AG20443 (cell line): Measurements from ENCODE around the gene DVL1.

Experiments
- DNase-seq: peaks from one replicate; pipeline ENCODE4 v3.0.0; 2012; ENCODE audit warnings: low spot score, mixed read lengths

Gene DVL1

DNA sequence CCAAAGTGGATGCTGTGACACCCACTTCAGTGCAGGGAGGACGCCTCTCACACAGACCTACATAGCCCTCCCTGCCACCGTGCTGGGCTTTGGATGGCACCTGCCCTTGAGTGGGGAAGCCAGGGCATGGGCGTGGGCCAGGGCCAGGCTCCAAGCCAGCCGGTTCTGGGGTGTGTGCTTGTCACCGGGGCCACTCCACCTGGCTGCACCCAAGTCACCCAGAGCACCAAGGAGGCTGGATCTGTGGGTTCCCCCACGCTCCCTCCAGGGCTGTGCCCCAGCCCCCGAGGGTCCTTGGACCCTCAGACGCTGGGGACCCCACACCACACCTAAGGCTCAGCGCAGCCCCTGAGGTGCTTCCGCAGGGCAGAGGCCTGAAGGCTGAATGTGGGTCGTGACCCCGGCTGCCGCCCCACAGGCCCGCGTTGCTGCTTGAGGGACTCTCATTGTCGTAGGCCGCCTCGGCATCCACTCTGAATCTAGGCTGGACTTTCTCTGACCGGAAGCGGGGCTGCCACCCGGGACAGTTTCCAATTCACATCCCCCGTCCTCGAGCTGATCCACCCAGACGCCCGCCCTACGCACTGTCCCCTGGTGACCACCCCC lies 7.7 kb upstream of the DVL1 start:
- DNase-seq = no peak

DNA sequence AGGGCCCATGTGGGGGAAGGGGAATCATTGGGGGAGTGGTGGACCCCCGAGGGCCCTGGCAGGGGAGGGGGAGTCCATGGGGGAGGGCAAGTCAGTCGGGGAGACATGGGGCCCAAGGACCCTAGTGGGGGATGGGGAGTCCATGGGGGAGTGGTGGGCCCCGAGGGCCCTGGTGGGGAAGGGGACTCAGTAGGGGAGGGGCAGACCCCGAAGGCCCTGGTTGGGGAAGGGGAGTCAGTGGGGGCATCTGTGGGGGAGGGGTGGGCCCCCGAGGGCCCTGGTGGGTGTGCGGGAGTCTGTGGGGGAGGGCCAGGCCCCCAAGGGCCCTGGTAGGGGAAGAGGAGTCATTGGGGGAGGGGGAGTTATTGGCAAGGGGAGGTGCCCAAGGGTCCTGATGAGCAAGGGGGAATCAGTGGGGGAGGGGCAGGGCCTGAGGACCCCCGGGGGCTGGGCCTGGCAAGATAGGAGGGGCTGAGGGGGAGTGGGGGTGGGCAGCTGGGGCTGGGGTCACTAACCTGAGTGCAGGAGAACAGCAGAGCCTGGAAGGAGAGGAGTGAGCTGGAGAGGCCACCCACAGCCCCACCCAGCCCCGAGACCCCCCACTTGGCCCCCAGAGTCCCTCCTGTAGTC lies 7.1 kb upstream of the DVL1 start:
- DNase-seq = no peak

DNA sequence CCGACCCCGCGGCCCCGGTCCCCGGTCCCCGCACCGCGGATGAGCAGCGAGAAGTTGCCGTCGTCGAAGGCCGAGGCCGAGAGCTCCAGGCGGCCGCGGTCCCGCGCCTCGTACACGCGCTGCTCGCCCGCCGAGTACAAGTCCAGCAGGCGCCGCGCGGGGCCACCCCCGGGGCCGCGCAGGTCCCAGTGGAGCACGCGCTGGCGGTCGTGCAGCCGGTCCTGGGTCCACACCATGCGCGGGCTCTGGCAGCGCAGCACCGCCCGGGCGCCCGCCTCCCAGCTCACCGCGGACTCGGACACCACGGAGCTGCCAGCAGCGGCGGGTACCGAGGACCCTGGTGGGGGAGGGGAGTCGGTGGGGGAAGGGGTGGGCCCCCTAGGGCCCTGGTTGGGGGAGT lies 6.2 kb upstream of the DVL1 start:
- DNase-seq = peak; percentile 35

DNA sequence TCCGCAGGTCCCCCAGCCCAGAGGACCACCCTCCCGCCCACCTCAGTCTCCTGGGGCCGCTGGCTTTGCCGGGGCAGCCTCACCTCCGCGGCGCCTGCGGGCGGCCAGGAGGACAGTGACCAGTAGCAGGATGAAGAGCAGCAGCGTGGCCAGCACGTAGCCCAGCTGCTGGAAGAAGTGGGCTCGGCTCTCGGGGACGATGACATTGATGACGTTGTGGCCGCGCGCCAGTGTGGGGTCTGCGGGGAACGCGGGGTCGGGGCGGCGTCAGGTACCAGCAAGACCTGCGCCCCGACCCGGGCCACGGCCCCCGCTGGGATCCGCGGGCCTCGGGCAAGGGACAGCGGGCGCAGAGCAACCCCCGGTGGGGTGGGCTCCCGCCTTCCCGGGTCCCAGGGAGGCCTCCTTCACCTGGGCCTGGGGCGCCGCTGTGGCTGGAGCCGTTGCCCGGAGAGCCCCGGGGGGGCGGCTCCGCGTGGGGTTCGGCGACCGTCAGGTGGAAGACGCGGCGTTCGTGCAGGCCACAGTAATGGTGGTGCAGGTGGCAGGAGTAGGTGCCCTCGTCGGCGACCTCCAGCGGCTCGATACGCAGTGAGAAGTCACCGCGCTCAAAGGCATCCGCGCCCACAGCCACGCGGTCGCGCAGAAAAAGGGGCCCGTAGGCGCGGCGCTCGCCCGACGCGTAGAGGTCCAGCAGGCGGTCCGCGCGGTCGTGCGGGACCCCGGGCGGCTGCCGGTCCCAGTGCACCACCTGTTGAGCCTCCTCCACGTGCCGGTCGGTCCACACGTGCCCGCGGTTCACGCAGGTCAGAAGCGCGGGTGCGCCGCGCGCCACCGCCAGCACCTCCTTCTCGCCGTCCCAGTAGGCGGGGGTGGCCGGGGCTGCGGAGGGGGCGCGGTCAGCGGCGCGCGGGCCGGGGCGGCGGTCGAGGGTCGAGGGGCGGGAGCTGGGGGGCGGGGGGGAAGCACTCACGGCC lies 5.3 kb upstream of the DVL1 start:
- no peak for DNase-seq

GRCh38 chr1:1353389-1354151 lies 4.4 kb upstream of the DVL1 start:
- no peak for DNase-seq

DNA sequence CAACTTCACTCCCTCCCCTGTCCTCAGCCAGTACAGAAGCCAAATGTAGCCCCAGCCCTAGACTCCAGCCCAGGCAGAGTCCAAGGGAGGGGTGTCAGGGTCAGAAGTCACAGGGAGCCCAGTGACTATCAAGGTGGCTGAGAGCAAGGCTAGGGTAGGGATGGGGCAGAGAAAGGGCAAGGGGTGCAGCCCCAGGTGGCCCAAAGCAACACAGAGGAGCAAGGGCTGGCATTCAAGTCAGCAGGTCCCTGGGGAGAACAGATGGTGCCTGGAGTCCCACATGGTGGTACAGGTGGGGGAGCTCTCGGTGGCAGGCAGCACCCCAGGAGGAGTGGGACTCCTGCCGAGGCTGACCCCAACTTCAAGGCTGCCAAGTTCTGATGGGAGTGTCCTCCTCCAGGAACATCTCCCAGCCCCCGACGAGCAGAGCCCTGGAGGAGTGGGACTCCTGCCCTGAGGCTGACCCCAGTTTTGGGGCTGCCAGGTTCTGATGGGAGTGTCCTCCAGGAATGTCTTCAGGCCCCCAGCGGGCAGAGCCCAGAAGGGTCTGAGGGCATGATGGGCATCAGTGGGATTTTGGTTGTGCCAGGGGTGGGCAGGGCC lies 3.7 kb upstream of the DVL1 start:
- no peak for DNase-seq

DNA sequence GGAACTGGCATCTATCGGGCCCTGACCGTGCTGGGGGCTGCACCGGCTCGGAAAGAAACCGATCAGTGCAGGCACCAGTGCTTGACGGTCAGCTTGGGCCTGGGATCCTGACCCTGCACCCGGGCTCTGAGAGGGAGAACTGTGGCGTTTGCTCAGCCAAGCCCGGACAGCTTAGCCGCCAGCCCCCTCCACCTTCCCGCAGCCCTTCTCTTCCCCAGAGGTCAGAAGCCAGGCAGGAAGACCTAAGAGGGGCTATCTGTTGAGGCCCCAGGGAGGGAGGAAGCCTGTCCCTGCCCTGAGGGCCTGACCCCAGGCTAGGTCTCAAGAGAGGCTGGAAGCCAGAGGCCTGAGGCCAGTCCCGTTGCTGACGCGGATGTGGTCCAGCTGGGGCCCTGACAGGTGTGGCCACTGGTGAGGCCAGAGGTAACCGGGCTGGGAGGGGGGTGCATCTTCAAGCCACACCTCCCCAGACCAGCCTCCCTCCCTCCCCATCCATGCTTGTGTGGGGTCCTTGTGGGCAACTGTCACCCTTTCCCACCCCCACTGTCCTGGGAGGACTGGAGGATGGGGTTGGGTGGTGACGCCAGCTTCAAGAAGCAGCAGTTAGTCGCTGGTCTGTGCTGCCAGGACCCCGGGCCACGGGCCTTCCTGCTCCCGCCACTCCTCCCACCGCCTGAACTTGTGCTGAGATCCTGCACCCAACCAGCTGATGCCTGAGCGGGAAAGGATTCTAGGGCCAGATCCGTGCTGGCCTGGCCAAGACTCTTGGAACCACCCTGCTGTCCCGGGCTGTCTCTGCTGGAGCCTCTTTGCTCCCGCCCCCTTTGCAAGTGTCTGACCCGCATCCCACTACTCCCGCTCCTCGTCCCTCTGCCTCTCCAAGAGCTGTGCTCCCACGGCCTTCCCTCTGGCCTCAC lies 2.6 kb upstream of the DVL1 start:
- DNase-seq = peak; percentile 42

GRCh38 chr1:1348420-1349255 lies 580 bp downstream of the DVL1 start:
- DNase-seq = no peak

- DNase-seq = peak; percentile 43
These were observed 1.4 kb downstream of the DVL1 start for GRCh38 chr1:1347663-1348419.

DNA sequence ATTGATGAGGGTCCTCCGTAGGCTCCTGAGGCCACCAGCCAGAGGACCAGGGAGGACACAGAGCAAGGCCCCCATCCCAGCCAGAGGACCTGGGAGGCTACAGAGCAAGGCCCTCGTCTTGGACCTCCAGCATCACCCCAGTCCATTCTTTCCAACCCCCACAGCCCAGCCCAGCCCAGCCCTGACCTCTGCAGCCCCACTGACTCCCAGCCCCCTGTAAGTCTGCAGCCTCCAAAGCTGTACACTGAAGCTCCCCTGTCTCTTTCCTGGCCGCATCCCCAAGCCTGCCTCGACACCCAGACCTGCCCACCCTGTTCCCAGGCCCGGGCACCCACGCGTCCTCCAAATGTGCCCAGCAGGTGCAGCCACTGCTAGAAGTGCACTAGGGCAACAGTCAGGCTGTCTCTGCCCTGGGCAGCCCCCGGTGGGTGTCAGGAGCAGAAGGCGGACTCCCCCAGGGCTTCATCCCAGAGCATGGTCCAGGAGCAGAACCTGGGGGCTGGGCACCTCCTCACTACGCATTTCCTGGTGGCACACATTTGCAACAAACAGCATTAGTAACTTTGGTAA lies 2.1 kb downstream of the DVL1 start:
- no peak for DNase-seq

- DNase-seq = no peak
These were observed 2.7 kb downstream of the DVL1 start for GRCh38 chr1:1346501-1346890.

DNA sequence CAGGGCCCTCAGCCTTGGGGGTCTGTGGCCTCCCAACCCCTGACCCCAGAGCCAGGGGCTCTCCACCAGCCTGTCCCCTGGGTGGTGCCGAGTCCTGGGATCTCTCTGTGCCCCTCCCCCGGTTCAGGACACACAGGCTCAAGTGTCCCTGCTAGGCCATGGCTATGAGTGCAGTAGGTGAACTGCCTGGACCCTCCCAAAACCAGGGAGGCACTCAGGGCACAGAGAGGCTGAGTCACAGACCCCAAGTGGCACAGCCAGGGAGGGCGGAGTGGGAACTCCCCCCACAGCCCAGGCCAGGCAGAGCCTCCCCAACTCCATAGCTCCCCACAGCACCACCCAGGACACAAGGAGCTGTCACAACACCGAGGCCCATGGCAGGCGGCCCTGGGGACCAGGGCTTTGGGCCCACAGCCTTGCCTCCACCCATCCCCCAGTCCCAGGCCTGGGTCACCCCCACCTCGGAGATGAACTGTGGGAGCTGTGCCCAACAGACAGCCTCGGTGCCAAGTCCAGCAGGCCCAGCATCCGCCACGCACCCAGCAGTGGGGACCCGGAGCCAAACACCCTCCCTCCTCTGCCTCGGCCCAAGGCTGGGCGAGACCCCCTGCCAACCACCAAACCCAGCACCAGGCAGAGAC lies 3.2 kb downstream of the DVL1 start:
- no peak for DNase-seq

DNA sequence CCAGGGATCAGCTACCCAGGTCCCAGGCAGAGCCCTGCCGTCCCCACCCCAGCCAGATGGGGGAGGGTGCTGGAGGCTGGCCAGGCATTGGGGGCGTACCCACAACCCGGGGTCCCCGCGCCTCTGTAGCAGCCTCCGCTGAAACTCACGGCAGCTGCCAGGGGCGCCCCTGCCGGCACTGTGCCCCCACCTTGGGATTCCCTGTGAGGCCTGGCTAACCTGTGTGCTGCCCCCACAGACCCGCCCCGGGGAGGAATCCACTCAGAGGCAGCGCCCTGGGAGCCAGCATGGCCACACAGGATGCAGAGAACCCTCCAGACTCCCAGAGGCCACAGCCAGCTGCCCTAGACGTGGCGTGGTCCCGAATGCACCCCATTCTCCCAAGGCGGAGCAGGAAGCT lies 3.8 kb downstream of the DVL1 start:
- DNase-seq = no peak

GRCh38 chr1:1344655-1345361 lies 4.4 kb downstream of the DVL1 start:
- DNase-seq = peak; percentile 58

GRCh38 chr1:1343811-1344421 lies 5.3 kb downstream of the DVL1 start:
- DNase-seq = no peak

DNA sequence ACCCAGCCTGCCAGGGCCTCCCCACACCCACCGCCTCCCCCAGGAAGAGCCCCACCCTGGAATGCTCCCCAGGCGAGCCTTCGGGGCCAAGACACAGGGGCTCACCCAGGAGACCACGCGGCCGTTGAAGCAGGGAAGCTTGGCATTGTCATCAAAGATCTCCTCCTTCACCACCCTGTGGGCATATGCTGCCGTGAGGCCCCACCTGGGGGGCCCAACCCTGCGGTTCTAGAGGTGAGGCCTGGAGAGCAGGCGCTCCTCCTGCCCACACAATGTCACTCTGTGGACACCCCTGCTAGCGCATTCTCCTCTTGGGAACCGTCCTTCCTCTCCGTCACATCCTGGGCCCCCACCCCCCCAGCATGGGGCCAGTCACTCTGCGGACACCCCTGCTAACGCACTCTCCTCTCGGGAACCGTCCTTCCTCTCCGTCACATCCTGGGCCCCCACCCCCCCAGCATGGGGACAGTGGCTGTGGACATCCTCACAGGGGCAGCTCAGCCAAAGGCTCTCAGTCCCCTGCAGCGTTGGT lies 6.6 kb downstream of the DVL1 start:
- no peak for DNase-seq

DNA sequence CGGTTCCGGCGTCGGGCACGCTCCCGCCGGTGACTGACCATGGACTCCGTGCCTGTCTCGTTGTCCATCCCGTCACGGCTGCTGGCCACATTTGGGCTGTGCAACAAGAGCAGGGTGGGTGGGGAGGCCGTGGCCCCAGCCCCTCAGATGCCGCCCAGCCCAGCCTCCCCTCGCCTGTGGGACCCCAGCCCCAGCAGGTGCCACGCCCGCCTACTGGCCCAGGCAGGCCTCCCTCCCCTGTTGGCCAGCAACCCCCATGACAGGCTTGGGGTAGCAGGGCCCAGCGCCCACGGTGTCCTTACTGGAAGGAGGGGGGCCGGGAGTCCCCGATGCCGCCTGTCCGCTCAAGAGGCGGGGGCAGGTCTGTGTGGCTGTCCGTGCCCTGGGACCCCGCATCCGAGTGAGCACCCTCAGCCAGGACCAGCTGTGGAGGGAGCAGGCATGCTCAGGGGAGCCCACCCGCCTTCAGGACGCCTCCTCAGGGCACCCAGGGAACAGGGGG lies 7.1 kb downstream of the DVL1 start:
- no peak for DNase-seq
